GM12878 (cell line): Measurements from ENCODE around the gene LMNTD2. TPM values are rescaled to one million over a fixed set of nuclear protein-coding genes. Genes with fewer than 3 reads are reported as not detected.

Experiments used
- ATF3 ChIP-seq: IDR thresholded peaks from 2 replicates; pipeline ENCODE4 v1.6.1; 2011; ENCODE audit warnings: low read depth, mild to moderate bottlenecking, low read length, moderate library complexity, borderline replicate concordance; ENCODE audit errors: extremely low read depth
- BMI1 ChIP-seq: fragments of 450-650 bp; IDR thresholded peaks from 2 replicates; pipeline ENCODE4 v1.6.1; 2016; ENCODE audit warnings: mild to moderate bottlenecking, moderate library complexity, borderline replicate concordance
- CBX5 ChIP-seq: sonication (generic); IDR thresholded peaks from 2 replicates; pipeline ENCODE4 v1.6.1; 2016; ENCODE audit warnings: low read depth, moderate library complexity, mild to moderate bottlenecking, inconsistent platforms
- CHD1 ChIP-seq: IDR thresholded peaks from 2 replicates; pipeline ENCODE4 v1.6.1; 2012; ENCODE audit warnings: low read depth, low read length, improper control_type of control experiment
- CREM ChIP-seq: IDR thresholded peaks from 2 replicates; pipeline ENCODE4 v1.6.1; 2014; ENCODE audit warnings: antibody characterized with exemption, low read depth
- CUX1 ChIP-seq: IDR thresholded peaks from 2 replicates; pipeline ENCODE4 v1.6.1; 2012; ENCODE audit warnings: improper control_type of control experiment, low read depth, low read length; ENCODE audit not compliant: insufficient replicate concordance
- EED ChIP-seq: sonication (generic); IDR thresholded peaks from 2 replicates; pipeline ENCODE4 v1.6.1; 2016; ENCODE audit warnings: antibody characterized with exemption, low read depth
- HDAC6 ChIP-seq: fragments of 200-600 bp; sonication (generic); IDR thresholded peaks from one replicate; pipeline ENCODE4 v1.8.0; 2017; ENCODE audit warnings: antibody characterized with exemption; ENCODE audit not compliant: unreplicated experiment
- IKZF1 ChIP-seq: fragments of 450-650 bp; conservative IDR thresholded peaks from 2 replicates; pipeline ENCODE4 v1.6.1; 2017; ENCODE audit warnings: antibody characterized with exemption, mild to moderate bottlenecking
- IRF4 ChIP-seq: IDR thresholded peaks from 2 replicates; pipeline ENCODE4 v1.6.1; 2011; ENCODE audit warnings: low read depth, low read length
- IRF5 ChIP-seq: fragments of 450-650 bp; IDR thresholded peaks from 2 replicates; pipeline ENCODE4 v1.6.1; 2017; ENCODE audit warnings: borderline replicate concordance
- POU2F2 ChIP-seq: IDR thresholded peaks from 3 replicates; pipeline ENCODE4 v1.6.1; 2011; ENCODE audit warnings: low read depth, mild to moderate bottlenecking, low read length, borderline replicate concordance
- RAD21 ChIP-seq: IDR thresholded peaks from 2 replicates; pipeline ENCODE4 v1.6.1; 2011; ENCODE audit warnings: mild to moderate bottlenecking, low read depth, low read length, moderate library complexity; ENCODE audit not compliant: insufficient read depth
- RFX5 ChIP-seq: IDR thresholded peaks from 2 replicates; pipeline ENCODE4 v1.6.1; 2011; ENCODE audit warnings: low read depth, low read length, improper control_type of control experiment
- SIN3A ChIP-seq: IDR thresholded peaks from 2 replicates; pipeline ENCODE4 v1.6.1; 2012; ENCODE audit warnings: low read depth, low read length, improper control_type of control experiment
- SMAD5 ChIP-seq: IDR thresholded peaks from 2 replicates; pipeline ENCODE4 v1.6.1; 2016; ENCODE audit warnings: antibody characterized with exemption, low read depth
- TCF7 ChIP-seq: IDR thresholded peaks from 2 replicates; pipeline ENCODE4 v1.6.1; 2014; ENCODE audit warnings: antibody characterized with exemption, borderline replicate concordance
- YY1 ChIP-seq: IDR thresholded peaks from 2 replicates; pipeline ENCODE4 v1.6.1; 2011; ENCODE audit warnings: low read depth, mild to moderate bottlenecking, low read length
- ZNF217 ChIP-seq: fragments of 450-650 bp; IDR thresholded peaks from 2 replicates; pipeline ENCODE4 v1.6.1; 2017; ENCODE audit warnings: antibody characterized with exemption, mild to moderate bottlenecking
- ZNF592 ChIP-seq: fragments of 450-650 bp; IDR thresholded peaks from 2 replicates; pipeline ENCODE4 v1.6.1; 2017; ENCODE audit warnings: mild to moderate bottlenecking, moderate library complexity
- polyA plus RNA-seq, 11 experiments: library from polyadenylated mRNA; depleted of rRNA in 4 of 11; unstranded in 6 of 11; stranded (reverse) in 5 of 11; fragments of >200 nt; fragmentation: Nextera tagmentation in 4 of 11; fragmentation: Illumina TruSeq in 1 of 11; extraction: Ambion mirVana in 4 of 11; extraction: Trizol in 1 of 11; gene quantifications; 1 replicate in 1 of 11; 2 replicates in 10 of 11; pipeline versions ENCODE4 v1.2.1 to v1.2.3, GENCODE V29; 2011 to 2016; ENCODE audit warnings: inconsistent platforms in 2 of 11, missing spikeins in 2 of 11, low read depth in 1 of 11
- total RNA-seq, 4 experiments: library from RNA; depleted of rRNA in 3 of 4; stranded (reverse); fragments of >200 nt in 3 of 4; fragmentation: Illumina TruSeq in 1 of 4; extraction: Trizol in 1 of 4; gene quantifications; 2 replicates each; pipeline versions ENCODE4 v1.2.1 to v1.2.3, GENCODE V29; 2013 to 2021

LMNTD2 gene
- total and polyA plus RNA-seq, 10 of the 15 experiments (the other 5 are each of a cell fraction or from before 2014, with no cell fraction given), result 0.22 to 4.1 (median 1.3) TPM; not detected in 2

GRCh38 chr11:575996-576768 is 15.6 kb upstream of the LMNTD2 start, which contains the start of gene PHRF1 (continued):
- TF ChIP-seq ZNF592, result no peak
- no peak for TF ChIP-seq CREM
- TF ChIP-seq CUX1, result no peak
- TF ChIP-seq YY1, result peak; percentile 23; the same call in 1 of the 2 replicates
- TF ChIP-seq RFX5, result no peak
- TF ChIP-seq BMI1, result no peak
- TF ChIP-seq IRF4, result no peak
- peak; percentile 54; the same call in 1 of the 2 replicates for TF ChIP-seq SMAD5
- TF ChIP-seq IRF5, result no peak
- no peak for TF ChIP-seq RAD21
- TF ChIP-seq HDAC6, result no peak
- TF ChIP-seq POU2F2, result peak; percentile 60; the same call in 1 of the 3 replicates
- no peak for TF ChIP-seq CBX5
- no peak for TF ChIP-seq EED
- TF ChIP-seq TCF7, result no peak
- TF ChIP-seq IKZF1, result peak; percentile 76
- TF ChIP-seq ATF3, result no peak
- TF ChIP-seq SIN3A, result peak; percentile 85; the same call in 1 of the 2 replicates
- no peak for TF ChIP-seq ZNF217
- TF ChIP-seq CHD1, result peak; percentile 100
